ENCODE measurements around the gene ACAP2. TPM values are rescaled to one million over a fixed set of nuclear protein-coding genes. Genes with fewer than 3 reads are reported as not detected.

ACAP2 gene
- total RNA-seq, 2 experiments from 2014 or later, result 43.9 to 80.7 TPM

DNA sequence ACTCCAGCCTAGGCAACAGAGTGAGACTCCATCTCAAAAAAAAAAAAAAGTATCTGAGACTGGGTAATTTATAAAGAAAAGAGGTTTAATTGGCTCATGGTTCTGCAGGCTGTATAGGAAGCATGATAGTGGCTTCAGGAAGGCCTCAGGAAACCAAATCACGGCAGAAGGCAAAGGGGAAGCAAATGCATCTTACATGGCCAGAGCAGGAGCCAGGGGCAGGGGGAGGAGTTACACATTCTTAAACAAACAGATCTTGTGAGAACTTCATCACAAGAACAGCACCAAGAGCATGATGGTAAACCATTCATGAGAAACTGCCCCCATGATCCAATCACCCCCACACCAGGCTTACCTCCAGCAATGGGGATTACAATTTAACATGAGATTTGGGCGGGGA is 37.2 kb downstream of the ACAP2 start:
- Histone ChIP-seq H2AFZ (ENCODE audit: low read length) (no peak overlapping the region), H3K27ac (ENCODE audit: low read depth, low read length, poor library complexity, severe bottlenecking) (no peak overlapping the region), H4K20me1 (ENCODE audit: insufficient read depth, low read length) (peaks cover 18% of the 10 kb centered on the region), H3K9me3 (ENCODE audit: low read length) (peaks cover 14% of the 10 kb centered on the region; the same call in 1 of the 2 replicates), H3K79me2 (ENCODE audit: insufficient read depth, low read depth, low read length) (peaks cover 73% of the 10 kb centered on the region), H3K4me2 (ENCODE audit: low read length) (no peak overlapping the region), H3K4me3 (ENCODE audit: low read depth, low read length, poor library complexity, severe bottlenecking) (no peak overlapping the region), H3K36me3 (ENCODE audit: insufficient read depth, low read length) (peaks cover 42% of the 10 kb centered on the region), H3K4me1 (ENCODE audit: insufficient read depth, low read length, poor library complexity, severe bottlenecking) (no peaks in the 10 kb centered on the region), H3K9me2 (ENCODE audit: insufficient read depth, low read length) (no peaks in the 10 kb centered on the region)
- intact Hi-C loops (cut with micrococcal nuclease; ENCODE audit: unreplicated experiment), result no loop called here
- BruUV-seq (replicated peaks), result no TSS peak
- no peak for DNase-seq (ENCODE audit: low spot score)
- POLR2A ChIA-PET, result interaction anchor here (2.2 kb wide), 1 partner anchor 15 kb away, joined by 7 read pairs; no protein-coding TSS in a partner anchor
- TF ChIP-seq EZH2phosphoT487 (IDR thresholded peaks at IDR 0.05; ENCODE audit: borderline replicate concordance, low read depth, low read length), result no peak
- TF ChIP-seq, protein P1, sequence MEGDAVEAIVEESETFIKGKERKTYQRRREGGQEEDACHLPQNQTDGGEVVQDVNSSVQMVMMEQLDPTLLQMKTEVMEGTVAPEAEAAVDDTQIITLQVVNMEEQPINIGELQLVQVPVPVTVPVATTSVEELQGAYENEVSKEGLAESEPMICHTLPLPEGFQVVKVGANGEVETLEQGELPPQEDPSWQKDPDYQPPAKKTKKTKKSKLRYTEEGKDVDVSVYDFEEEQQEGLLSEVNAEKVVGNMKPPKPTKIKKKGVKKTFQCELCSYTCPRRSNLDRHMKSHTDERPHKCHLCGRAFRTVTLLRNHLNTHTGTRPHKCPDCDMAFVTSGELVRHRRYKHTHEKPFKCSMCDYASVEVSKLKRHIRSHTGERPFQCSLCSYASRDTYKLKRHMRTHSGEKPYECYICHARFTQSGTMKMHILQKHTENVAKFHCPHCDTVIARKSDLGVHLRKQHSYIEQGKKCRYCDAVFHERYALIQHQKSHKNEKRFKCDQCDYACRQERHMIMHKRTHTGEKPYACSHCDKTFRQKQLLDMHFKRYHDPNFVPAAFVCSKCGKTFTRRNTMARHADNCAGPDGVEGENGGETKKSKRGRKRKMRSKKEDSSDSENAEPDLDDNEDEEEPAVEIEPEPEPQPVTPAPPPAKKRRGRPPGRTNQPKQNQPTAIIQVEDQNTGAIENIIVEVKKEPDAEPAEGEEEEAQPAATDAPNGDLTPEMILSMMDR (conservative IDR thresholded peaks at IDR 0.05; ENCODE audit: low read length), result no peak
- CTCF ChIA-PET (ENCODE audit: unreplicated experiment), result no interaction called here

DNA sequence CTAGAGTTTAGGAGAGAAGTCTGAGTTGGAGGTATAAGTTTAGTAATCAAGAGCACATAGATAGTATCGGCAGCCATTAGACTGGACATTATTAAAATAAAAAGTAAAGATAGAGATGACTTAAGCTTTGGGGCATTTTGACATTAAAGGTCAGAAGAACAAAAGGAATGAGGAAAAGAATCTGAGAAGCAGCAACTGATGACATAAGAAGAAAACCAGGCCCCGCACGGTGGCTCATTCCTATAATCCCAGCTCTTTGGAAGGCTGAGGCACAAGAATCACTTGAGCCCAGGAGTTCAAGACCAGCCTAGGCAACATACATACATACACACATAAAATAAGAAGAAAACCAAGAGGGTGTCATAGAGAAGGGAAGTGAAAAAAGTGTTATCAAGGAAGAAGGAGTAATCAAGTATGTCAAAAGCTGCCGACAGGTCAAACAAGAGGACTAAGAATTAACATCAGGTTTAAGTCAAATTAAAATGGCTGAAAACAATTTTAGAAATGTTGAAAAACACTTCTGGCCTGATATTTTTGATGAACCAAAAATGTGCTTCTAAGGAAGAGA is 38.9 kb downstream of the ACAP2 start:
- no peak overlapping the region for H3K27ac ChIP-seq (ENCODE audit: low read depth, low read length, poor library complexity, severe bottlenecking)
- intact Hi-C loops (cut with micrococcal nuclease; ENCODE audit: unreplicated experiment), result no loop called here
- peaks cover 80% of the 10 kb centered on the region for H3K79me2 ChIP-seq (ENCODE audit: insufficient read depth, low read depth, low read length)
- peaks cover 26% of the 10 kb centered on the region for H4K20me1 ChIP-seq (ENCODE audit: insufficient read depth, low read length)
- no peak overlapping the region for H2AFZ ChIP-seq (ENCODE audit: low read length)
- CTCF ChIA-PET (ENCODE audit: unreplicated experiment), result no interaction called here
- no TSS peak for BruUV-seq (replicated peaks)
- H3K9me3 ChIP-seq (ENCODE audit: low read length), result peaks cover 14% of the 10 kb centered on the region; the same call in 1 of the 2 replicates
- no peaks in the 10 kb centered on the region for H3K4me1 ChIP-seq (ENCODE audit: insufficient read depth, low read length, poor library complexity, severe bottlenecking)
- POLR2A ChIA-PET, result interaction anchor here (1.0 to 1.5 kb wide), 2 partner anchors 9 to 16 kb away, joined by 3 to 11 read pairs; no protein-coding TSS in a partner anchor
- no peak for DNase-seq (ENCODE audit: low spot score)
- peaks cover 28% of the 10 kb centered on the region for H3K36me3 ChIP-seq (ENCODE audit: insufficient read depth, low read length)
- TF ChIP-seq, protein P1 (conservative IDR thresholded peaks at IDR 0.05; ENCODE audit: low read length), result no peak
- TF ChIP-seq EZH2phosphoT487 (IDR thresholded peaks at IDR 0.05; ENCODE audit: borderline replicate concordance, low read depth, low read length), result no peak
- no peaks in the 10 kb centered on the region for H3K9me2 ChIP-seq (ENCODE audit: insufficient read depth, low read length)
- no peak overlapping the region for H3K4me2 ChIP-seq (ENCODE audit: low read length)
- H3K4me3 ChIP-seq (ENCODE audit: low read depth, low read length, poor library complexity, severe bottlenecking), result no peak overlapping the region

GRCh38 chr3:195403244-195403643 is 39.6 kb downstream of the ACAP2 start:
- POLR2A ChIA-PET, result interaction anchor here (1.5 kb wide), 1 partner anchor 9 kb away, joined by 11 read pairs; no protein-coding TSS in a partner anchor
- Histone ChIP-seq H3K27ac (ENCODE audit: low read depth, low read length, poor library complexity, severe bottlenecking) (no peak overlapping the region), H3K36me3 (ENCODE audit: insufficient read depth, low read length) (peaks cover 22% of the 10 kb centered on the region), H2AFZ (ENCODE audit: low read length) (no peak overlapping the region), H4K20me1 (ENCODE audit: insufficient read depth, low read length) (peaks cover 28% of the 10 kb centered on the region), H3K4me3 (ENCODE audit: low read depth, low read length, poor library complexity, severe bottlenecking) (no peak overlapping the region), H3K79me2 (ENCODE audit: insufficient read depth, low read depth, low read length) (peaks cover 78% of the 10 kb centered on the region), H3K9me2 (ENCODE audit: insufficient read depth, low read length) (no peaks in the 10 kb centered on the region), H3K9me3 (ENCODE audit: low read length) (peaks cover 9% of the 10 kb centered on the region; the same call in 1 of the 2 replicates), H3K4me1 (ENCODE audit: insufficient read depth, low read length, poor library complexity, severe bottlenecking) (no peaks in the 10 kb centered on the region), H3K4me2 (ENCODE audit: low read length) (no peak overlapping the region)
- TF ChIP-seq EZH2phosphoT487 (IDR thresholded peaks at IDR 0.05; ENCODE audit: borderline replicate concordance, low read depth, low read length), result no peak
- TF ChIP-seq, protein P1 (conservative IDR thresholded peaks at IDR 0.05; ENCODE audit: low read length), result no peak
- no peak for DNase-seq (ENCODE audit: low spot score)
- CTCF ChIA-PET (ENCODE audit: unreplicated experiment), result no interaction called here
- intact Hi-C loops (cut with micrococcal nuclease; ENCODE audit: unreplicated experiment), result no loop called here
- no TSS peak for BruUV-seq (replicated peaks)

Data from OCI-LY7 (cell line).